Germinal center (tissue), 1 donor: ENCODE results near the gene GTF2IRD1.
A peak's percentile ranks its signal among the peaks of the same experiment; 100 is the strongest.
"Not testable (repeated sequence)": the region's sequence is repeated elsewhere in the genome, so short reads cannot be mapped to it uniquely, and the experiment has no call there.

Experiments
- DNase-seq: peaks from one replicate; pipeline ENCODE4 v3.0.0; 2012; ENCODE audit warnings: mixed read lengths, low spot score

GTF2IRD1 gene

DNA sequence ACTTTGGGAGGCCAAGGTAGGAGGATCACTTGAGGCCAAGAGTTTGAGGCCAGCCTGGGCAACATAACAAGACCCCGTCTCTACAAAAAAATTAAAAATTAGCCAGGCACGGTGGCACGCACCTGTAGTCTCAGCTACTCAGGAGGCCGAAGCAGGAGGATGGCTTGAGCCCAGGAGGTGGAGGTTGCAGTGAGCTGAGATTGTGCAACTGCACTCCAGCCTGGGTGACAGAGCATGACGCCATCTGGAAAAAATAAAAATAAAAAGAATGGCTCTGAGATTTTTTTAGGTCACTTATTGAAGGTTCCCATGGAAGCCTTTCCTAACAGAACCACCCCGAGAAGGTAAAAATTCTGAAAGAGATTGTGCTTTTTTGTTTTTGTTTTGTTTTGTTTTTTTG, 109.9 kb downstream of the GTF2IRD1 start:
- DNase-seq = not testable (repeated sequence)

DNA sequence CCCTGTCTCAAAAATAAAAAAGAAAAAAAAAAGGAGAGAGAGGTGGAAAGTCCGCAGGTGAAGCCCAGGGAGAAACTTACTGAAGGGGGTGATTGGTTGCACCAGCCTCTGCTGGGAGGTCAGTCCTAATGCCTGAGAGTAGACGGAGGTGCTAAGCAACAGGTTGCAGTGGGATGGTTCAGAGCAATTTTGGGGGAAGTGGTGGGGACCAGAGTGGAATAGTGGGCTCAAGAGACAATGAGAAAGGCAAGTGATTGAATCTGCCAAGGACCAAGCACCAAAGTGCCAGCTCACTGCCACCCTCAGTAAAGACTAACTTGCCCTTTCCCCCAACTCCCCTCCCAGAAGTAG, 113.6 kb downstream of the GTF2IRD1 start:
- no peak for DNase-seq

DNA sequence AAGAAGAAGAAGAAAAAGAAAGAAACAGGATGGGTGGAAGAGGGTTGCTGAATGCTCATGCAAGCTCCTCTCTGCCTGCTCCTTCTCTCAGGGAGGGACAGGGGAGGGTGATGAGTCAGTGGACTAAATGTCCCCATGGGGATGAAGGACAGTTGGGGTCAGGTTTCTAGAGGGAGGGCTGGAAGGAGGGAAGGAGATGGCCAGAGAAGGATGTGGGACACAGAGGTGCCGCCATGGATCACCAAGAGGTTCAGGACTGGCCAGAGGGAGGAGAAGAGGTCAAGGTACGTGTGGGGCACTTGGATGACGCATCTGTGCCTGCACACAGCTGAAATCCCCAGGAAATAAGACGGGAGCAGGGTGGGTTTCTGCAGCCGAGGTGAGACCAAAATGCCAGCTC, 115.0 kb downstream of the GTF2IRD1 start:
- DNase-seq = no peak

DNA sequence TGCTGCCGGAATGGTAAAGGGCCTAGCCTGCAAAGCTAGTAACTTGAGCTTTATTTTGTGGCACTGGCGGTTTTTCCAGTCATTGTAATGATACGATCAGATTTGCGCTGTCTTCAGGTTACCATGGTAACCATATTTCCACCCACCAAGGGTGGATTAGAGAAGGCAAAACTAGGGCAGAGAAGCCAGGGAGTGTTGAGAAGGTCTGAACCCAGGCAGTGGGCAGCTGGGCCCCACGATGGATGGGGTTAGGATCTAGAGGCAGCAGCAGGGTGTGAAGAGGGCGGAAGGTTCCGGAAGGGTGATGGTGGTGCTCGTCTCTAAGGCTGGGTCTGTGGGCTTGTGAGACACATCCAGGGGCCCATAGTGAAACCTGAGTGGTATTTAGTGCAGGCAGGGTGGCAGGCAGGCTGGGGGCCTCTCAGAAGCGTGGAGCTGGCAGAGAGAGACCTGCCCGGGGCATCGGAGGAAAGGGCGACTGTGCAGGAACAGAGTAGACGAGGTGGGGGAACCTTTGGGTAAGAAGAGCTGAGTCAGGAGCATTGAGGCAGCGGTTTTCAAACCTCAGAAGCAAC, 115.9 kb downstream of the GTF2IRD1 start:
- no peak for DNase-seq

DNA sequence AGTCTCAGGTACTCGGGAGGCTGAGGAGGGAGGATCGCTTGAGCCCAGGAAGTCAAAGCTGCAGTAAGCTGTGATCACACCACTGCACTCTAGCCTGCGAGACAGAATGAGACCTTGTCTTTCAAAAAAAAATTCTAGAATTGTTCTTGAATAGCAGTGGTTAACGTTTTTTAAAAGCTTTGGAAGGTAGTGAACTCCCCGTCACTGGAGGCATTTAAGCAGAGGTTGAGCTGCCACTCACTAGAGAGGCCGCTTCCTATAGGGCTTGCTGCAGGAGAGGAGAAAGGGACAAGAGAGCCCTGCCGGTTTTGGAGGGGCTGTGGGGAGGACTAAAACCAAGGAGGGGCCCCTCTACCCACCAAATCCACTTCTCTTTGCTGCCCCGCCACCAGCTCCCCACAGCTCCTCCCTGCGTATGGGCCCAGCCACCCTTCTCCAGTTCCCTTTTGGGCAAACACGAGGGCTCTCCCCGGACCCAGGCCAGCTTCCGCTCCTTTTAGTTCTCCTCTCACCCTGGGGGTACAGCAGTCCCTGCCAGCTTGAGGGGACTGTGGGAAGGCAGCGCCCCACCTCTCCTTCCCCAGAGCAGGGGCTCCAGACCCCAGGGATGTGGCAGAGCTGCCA, 116.9 kb downstream of the GTF2IRD1 start:
- DNase-seq = no peak

DNA sequence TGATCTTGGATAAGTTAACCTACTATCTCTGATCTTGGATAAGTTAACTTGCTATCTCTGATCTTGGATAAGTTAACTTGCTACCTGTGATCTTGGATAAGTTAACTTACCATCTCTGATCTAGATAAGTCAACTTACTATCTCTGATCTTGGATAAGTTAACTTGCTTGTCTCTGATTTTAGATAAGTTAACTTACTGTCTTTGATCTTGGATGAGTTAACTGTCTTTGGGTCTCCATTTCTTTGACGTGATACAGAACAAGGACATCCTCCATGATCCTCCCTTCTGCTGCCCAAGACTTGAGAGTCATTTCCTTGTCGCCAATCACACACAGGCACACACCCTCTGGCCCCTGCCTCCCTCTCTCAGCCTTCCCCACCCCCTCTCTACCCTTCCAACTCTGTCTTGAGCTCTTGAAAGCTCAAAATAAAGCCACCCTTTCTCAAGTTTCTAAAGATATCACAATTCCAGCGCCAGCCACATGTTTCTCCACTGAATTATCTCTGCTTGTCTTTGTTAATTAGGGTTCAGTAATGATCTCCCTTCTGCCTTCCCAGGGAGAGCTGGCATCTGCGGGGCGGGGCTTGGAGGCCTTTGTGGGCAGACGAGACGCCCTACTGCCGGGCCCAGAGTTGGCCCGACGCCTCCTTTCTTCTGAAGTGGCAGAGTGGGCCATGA, 118.7 kb downstream of the GTF2IRD1 start:
- DNase-seq = no peak

DNA sequence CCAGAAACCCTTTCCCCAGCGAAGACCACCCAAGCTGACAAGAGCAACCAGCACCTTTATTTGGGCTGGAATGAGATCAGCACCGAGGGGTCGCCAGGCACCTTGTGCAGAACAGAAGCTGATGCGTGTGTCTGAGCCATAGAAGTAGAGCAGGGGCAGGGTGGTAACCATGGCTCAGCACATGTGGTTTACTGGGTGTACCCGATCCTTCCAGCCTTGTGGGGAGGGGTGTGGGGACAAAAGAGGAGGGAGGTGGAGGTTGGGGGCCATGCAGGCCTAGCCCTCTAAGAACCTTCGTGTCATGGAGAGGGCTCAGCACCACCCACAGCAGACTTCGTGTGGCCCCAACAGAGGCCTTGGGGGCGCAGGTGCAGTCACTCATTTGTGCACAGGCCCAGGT, 119.8 kb downstream of the GTF2IRD1 start:
- DNase-seq = peak; percentile 21

DNA sequence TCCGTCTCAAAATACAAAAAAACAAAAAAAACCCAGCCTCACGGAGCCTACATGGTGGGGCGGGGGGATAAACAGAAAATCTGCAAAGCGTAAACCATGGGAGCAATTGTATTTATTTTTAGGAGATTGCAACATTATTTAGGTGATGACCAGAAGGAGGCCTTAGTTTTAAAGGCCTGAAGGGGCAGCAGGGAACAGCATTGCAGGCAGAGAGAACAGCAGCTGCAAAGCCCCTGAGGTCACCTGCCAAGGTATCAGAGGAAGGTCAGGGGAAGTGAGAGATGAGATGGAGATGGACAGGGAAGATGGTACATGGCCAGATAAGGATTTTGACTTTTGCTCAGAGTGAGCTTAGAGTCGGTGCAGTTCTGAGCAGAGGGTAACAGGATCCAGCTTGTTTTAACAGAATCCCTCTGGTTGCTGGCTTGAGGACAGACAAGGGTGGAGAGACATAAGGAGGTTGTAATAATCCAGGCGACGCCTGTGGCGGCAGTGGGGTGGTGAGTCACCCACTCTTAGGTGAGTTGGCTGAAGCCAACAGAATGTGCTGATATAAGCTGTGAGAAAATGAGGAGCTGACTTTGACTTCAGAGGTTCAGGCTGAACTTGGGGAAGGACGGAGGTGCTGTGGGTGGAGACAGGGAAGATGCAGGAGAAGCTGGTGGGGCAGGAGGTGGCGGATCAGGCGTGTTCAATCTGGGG, 121.5 kb downstream of the GTF2IRD1 start:
- no peak for DNase-seq

DNA sequence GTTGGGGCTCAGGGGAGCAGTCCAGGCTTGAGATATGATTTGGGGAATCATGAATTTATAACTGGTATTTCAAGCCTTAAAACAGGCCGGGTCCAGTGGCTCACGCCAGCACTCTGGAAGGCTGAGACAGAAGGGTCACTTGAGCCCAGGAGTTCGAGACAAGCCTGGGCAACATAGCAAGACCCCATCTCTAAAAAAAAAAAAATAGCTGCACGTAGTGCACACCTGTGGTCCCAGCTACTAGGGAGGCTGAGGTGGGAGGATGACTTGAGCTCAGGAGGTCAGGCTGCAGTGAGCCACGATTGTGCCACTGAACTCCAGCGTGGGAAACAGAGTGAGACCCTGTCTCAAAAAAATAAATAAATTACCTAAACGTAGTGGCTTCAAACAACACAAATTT, 122.1 kb downstream of the GTF2IRD1 start:
- DNase-seq = no peak

DNA sequence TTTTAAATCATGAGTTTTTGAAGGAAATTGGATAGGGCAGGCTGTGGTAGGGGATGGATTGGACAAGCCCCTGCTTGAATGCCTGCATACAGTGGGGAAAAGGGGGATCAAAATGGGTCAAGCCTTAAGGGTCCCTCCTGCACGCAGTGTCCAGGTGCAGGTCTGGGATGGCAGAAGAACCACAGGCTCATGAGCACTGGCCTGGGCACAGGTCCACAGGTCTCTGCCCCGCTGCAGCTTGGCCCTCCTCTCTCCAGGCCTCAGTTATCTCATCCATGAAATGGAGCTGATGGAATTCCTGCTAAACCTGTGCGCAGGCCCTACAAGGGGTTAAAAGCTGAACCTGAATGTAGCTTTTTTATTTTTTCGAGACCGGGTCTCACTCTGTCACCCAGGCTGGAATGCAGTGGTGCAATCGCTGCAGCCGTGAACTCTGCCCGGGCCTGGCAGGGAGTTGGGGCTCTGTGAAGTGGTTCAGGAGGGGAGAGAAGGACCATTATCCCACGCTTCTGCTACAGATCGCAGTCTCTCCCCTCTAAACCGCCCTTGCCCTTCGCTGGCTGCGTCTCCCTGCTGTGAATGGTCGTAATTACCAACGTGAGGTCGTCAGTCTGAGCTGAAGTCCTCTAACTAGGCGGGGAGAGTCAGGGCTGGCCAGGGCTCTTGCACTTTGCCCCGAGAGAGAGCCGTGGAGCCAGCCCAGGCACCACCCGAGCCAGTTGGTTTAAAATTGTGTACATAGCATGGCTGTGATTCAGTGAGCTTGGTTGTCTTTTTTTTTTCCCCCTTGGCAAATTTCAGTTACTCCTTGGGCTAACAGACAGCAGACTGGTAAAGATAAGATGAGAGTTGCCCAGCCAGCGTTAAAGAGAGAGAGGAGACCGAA, 126.3 kb downstream of the GTF2IRD1 start:
- no peak for DNase-seq

DNA sequence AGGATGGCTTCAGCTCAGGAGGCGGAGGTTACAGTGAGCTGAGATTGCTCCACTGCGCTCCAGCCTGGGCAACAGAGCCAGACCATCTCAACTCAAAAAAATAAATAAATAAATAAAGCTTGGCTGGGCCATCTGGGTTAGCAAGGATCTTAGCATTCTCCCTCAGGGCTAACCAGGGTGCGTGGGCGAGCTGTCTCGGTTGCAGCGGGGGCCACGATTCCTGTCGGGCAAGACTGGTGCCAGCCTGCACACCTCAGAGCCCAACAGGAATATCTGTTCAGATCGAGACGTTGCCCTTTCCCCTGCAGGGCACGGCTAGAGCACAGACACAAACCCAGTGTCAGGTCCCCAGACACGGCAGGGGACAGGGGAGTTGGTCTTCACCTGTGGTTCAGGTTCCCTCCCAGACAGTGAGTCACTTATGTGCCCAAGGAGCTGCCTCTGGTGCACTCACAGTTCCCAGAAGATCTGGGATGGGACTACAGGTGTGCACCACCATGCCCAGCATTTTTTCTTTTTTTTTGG, 128.3 kb downstream of the GTF2IRD1 start:
- no peak for DNase-seq

DNA sequence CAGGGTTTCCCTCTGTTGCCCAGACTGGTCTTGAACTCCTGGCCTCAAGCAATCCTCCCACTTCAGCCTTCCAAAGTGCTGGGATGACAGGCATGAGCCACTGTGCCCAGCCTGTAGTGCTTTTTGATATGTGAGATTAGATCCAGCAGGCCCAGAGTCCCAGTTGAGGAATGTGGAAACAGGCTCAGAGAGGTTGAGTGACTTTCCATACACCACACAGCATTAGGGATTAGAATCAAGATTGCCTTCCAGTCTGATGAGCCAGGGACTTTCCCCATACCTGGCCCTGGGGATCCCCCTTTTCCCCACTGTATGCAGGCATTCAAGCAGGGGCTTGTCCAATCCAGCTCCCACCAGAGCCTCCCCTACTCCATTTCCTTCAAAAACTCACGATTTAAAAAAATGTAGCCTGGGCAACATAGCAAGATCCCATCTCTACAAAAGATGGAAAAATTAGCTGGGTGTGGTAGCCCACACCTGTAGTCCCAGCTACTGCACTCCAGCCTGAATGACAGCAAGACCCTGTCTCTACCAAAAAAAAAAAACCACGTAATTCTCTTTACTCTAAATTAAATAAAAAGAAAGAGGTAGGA, 128.8 kb downstream of the GTF2IRD1 start:
- DNase-seq = no peak

DNA sequence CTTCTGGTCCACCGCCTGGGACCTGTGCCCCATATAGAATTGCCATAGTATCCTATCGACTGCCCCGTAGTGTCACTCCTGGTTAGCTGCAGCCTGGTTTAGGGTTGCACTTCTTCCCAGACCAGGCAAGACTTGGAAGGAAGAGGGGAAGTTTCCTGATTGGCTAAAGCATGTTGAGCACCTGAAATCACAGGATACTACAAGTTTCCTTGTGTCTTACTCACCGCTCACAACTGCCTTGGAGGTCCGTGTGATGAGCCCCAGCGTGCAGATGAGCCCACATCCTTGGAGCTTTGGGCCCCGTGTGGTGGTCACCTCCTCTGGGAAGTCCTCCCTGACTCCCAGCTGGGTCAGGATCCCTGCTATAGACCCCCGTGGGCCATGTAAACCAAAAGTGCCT, 129.9 kb downstream of the GTF2IRD1 start:
- no peak for DNase-seq

DNA sequence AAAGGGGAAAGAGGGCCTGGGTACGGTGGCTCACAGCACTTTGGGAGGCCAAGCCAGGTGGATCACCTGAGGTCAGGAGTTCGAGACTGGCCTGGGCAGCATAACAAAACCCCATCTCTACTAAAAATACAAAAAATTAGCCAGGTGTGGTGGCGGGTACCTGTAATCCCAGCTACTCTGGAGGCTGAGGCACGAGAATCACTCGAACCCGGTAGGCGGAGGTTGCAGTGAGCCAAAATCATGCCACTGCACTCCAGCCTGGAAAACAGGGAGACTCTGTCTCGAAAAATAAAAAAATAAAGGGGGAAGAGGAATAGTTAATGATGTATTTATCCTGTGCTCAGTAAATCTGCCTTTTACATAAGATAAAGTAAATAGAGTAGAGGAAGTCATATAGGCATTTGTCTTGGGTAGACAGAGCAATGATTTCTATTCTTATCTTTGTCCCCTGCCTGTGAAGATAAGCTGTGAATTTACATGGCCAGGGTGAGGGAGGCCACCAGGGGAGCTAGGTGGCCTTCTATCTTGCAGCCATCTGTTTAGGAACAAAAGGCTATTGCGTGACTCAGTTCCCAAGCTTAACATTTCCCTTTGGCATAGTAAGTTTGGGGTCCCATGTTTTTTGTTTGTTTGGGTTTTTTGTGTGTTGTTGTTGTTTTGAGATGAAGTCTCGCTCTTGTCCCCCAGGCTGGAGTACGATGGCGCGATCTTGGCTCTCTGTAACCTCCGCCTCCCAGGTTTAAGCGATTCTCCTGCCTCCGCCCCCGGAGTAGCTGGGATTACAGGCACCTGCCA, 130.7 kb downstream of the GTF2IRD1 start:
- no peak for DNase-seq

DNA sequence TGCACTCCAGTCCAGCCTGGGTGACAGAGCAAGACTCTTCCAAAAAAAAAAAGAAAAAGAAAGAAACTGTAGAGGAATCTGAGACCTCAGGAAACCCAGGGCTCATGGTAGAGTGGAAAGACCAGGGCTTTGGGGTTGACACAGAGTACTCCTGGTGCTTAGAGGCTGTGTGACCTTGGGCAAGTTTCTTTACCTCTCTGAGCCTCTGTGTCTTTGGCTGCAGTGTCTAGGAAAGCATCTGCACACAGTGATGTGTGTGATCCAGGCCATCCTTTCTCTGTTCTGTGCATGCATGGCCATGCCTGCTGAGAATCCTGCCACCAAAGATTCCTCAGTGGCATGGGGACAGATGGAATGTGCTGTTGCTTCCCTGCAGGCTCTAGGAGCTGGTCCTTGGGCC, 132.1 kb downstream of the GTF2IRD1 start:
- no peak for DNase-seq

DNA sequence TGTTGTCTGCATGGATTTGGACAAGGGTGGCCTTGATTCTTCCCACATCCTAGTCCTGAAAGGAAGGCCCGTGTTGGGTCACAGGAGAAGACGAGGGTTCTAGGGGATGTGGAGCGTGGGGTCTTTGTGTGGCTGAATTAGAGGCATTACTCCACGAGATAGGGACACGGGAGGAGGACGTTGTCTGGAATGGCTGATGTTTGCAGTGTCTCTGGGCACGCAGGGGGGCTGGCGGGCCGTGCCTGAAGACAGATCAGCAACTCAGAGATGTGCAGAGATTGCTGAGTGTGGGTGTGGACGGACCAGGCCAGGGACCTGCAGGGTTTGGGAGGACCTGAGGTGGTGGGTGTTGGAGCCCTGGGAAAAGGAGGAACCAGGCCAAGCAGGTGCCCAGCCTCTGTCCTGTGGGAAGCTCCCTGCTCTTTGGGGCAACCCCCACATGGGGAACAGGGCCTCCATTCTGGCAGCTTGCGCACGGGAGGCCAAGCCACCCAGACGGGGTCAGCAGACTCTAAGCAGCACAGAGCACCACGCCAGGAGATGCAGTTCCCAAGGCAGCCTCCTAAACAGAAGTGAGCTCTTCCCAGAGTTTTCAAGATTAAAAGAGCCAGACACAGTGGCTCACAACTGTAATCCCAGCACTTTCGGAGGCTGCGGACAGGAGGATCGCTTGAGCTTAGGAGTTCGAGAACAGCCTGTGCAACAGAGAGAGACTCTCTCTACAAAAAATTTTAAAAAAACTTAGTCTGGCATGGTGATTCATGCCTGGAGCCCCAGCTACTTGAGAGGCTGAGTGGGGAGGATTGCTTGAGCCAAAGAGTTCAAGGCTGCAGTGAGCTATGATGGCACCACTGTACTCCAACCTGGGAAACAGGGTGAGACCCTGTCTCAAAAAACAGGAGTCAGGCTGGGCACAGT, 132.8 kb downstream of the GTF2IRD1 start:
- no peak for DNase-seq

DNA sequence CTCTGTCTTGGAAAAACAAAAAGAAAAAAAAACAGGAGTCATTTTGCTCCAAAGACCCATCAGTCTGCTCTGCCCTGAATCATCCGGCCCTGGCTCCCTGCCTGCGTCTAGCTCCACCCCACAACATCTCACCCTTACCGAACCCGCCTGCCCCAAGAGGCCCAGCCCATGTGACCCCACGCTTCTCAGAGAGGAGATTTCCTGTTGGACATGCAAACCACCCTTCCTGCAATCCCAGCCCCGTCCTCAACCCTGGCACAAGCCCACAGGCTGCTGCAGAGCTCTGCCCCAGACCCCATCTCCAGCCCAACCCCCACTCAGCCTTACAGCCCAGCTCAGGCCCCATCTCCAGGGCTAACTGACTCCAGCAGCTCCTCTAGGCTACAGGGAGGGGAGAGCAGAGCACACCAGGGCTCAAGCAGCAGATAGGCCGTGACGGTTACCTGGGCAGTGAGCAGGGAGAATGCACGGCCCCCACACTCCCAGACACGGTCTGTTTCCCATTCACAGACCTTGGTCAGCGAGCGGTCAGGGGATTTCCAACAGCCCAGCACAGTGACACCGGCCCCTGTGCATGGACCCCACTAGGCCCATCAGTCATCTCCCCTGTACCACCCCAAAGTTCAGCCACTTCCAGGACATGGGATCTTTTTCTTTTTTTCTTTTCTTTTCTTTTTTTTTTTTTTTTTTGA, 133.9 kb downstream of the GTF2IRD1 start:
- peak; percentile 73 for DNase-seq

DNA sequence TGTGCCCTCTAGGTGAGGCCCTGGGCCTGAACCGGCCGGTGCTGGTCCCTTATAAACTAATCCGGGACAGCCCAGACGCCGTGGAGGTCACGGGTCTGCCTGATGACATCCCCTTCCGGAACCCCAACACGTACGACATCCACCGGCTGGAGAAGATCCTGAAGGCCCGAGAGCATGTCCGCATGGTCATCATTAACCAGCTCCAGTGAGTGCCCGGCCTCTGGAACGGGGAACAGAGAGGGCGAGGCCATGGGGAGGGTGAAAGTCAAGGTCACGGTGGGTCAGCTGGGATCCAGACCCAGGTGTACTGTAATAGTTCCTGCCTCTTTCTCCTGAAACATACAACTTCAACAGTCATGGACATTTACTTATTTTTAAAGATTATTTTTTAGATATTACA, 137.1 kb downstream of the GTF2IRD1 start:
- no peak for DNase-seq

DNA sequence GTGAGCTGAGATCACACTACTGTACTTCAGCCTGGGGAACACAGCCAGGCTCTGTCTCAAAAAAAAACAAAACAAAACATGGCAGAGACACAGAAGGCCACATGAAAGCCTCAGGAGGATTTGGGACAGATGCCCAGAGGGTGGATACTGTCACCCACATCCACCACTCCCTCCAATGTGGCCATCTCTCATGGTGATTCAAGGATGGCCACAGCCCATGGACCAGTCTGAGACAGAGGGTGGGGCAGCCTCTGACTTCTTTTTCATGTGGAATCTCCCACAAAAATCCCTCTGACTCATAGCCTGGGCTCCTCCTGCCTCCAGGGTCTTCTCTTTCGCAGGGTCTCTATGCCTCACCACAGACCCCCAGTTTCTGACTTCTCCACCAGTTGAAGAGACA, 144.9 kb downstream of the GTF2IRD1 start:
- no peak for DNase-seq
